DOHH2 (cell line): ENCODE results near the gene RPS6KA2.

ENCODE experiments used
- H3F3A ChIP-seq: fragments of 200-600 bp; sonication (generic), shearing (Covaris generic); 2 replicates; pipeline ENCODE4 v1.6.0; 2016; ENCODE audit warnings: antibody characterized with exemption, mild to moderate bottlenecking; ENCODE audit not compliant: control insufficient read depth, insufficient read depth
- H3K27ac ChIP-seq: fragments of 200-600 bp; sonication (generic); 2 replicates; pipeline ENCODE4 v1.5.1; 2014; ENCODE audit warnings: low read depth, mild to moderate bottlenecking, low read length, moderate library complexity
- H3K27me3 ChIP-seq: fragments of 200-600 bp; sonication (generic); 2 replicates; pipeline ENCODE4 v1.6.1; 2014; ENCODE audit warnings: mild to moderate bottlenecking, low read length, mixed read lengths; ENCODE audit not compliant: control insufficient read depth
- H3K36me3 ChIP-seq: fragments of 200-600 bp; sonication (generic); 2 replicates; pipeline ENCODE4 v1.6.1; 2014; ENCODE audit warnings: mild to moderate bottlenecking, low read length, moderate library complexity, mixed read lengths; ENCODE audit not compliant: control insufficient read depth
- H3K4me1 ChIP-seq: fragments of 200-600 bp; sonication (generic); 2 replicates; pipeline ENCODE4 v1.6.1; 2014; ENCODE audit warnings: mild to moderate bottlenecking, low read length, mixed read lengths; ENCODE audit not compliant: control insufficient read depth
- H3K4me2 ChIP-seq: fragments of 200-600 bp; sonication (generic); 2 replicates; pipeline ENCODE4 v1.6.0; 2014; ENCODE audit warnings: mild to moderate bottlenecking, low read length, moderate library complexity
- H3K4me3 ChIP-seq: fragments of 200-600 bp; sonication (generic); 2 replicates; pipeline ENCODE4 v1.5.1; 2014; ENCODE audit warnings: mild to moderate bottlenecking, low read length, mixed read lengths
- H3K79me2 ChIP-seq: fragments of 200-600 bp; sonication (generic); 2 replicates; pipeline ENCODE4 v1.6.1; 2014; ENCODE audit warnings: mild to moderate bottlenecking, low read length, mixed read lengths; ENCODE audit not compliant: control insufficient read depth
- H3K9me2 ChIP-seq: fragments of 200-600 bp; sonication (generic); replicated peaks from 2 replicates; pipeline ENCODE4 v1.6.1; 2014; ENCODE audit warnings: mild to moderate bottlenecking, low read length, mixed read lengths; ENCODE audit not compliant: control insufficient read depth
- H3K9me3 ChIP-seq: fragments of 200-600 bp; sonication (generic); 2 replicates; pipeline ENCODE4 v1.6.1; 2014; ENCODE audit warnings: antibody characterized with exemption, low read length, mixed read lengths; ENCODE audit not compliant: control insufficient read depth, insufficient read depth
- H4K20me1 ChIP-seq: fragments of 200-600 bp; sonication (generic); 2 replicates; pipeline ENCODE4 v1.6.0; 2014; ENCODE audit warnings: low read depth, mild to moderate bottlenecking, antibody characterized with exemption, low read length, moderate library complexity; ENCODE audit not compliant: control insufficient read depth, insufficient read depth
- CTCF ChIP-seq: fragments of 200-600 bp; sonication (generic); IDR thresholded peaks from one replicate; pipeline ENCODE4 v1.5.1; 2014; ENCODE audit warnings: antibody characterized with exemption, mild to moderate bottlenecking, low read depth, low read length; ENCODE audit not compliant: poor library complexity, severe bottlenecking
- EZH2phosphoT487 ChIP-seq: fragments of 200-600 bp; sonication (generic); IDR thresholded peaks from 2 replicates; pipeline ENCODE4 v1.6.1; 2017; ENCODE audit warnings: borderline replicate concordance, mild to moderate bottlenecking, antibody characterized with exemption, low read length, moderate library complexity, mixed read lengths

The RPS6KA2 gene

GRCh38 chr6:166637812-166638572 lies 10.9 kb upstream of the RPS6KA2 start:
- H3K36me3 ChIP-seq, result no peaks in the 10 kb centered on the region
- peaks cover 27% of the 10 kb centered on the region for H3K27me3 ChIP-seq
- no peaks in the 10 kb centered on the region for H3F3A ChIP-seq
- no peaks in the 10 kb centered on the region for H3K4me1 ChIP-seq
- no peak overlapping the region for H3K4me2 ChIP-seq
- H3K4me3 ChIP-seq, result no peak overlapping the region
- H3K79me2 ChIP-seq, result no peaks in the 10 kb centered on the region
- no peaks in the 10 kb centered on the region for H4K20me1 ChIP-seq
- no peak for TF ChIP-seq CTCF
- TF ChIP-seq EZH2phosphoT487, result no peak
- H3K9me2 ChIP-seq, result no peaks in the 10 kb centered on the region
- H3K9me3 ChIP-seq, result no peaks in the 10 kb centered on the region
- H3K27ac ChIP-seq, result no peak overlapping the region

- no peaks in the 10 kb centered on the region for H3K9me2 ChIP-seq
- H3K4me3 ChIP-seq, result no peak overlapping the region
- H3K4me1 ChIP-seq, result no peaks in the 10 kb centered on the region
- H3F3A ChIP-seq, result no peaks in the 10 kb centered on the region
- no peaks in the 10 kb centered on the region for H3K79me2 ChIP-seq
- no peak overlapping the region for H3K4me2 ChIP-seq
- peaks cover 20% of the 10 kb centered on the region for H3K27me3 ChIP-seq
- TF ChIP-seq EZH2phosphoT487 (no peak), CTCF (no peak)
- H3K27ac ChIP-seq, result no peak overlapping the region
- H4K20me1 ChIP-seq, result no peaks in the 10 kb centered on the region
- no peaks in the 10 kb centered on the region for H3K36me3 ChIP-seq
- no peaks in the 10 kb centered on the region for H3K9me3 ChIP-seq
Observed at GRCh38 chr6:166636934-166637333, 9.9 kb upstream of the RPS6KA2 start.

- no peaks in the 10 kb centered on the region for H3K9me3 ChIP-seq
- no peak overlapping the region for H3K4me3 ChIP-seq
- no peak overlapping the region for H3K27ac ChIP-seq
- TF ChIP-seq CTCF (no peak), EZH2phosphoT487 (no peak)
- no peaks in the 10 kb centered on the region for H3K4me1 ChIP-seq
- no peak overlapping the region for H3K4me2 ChIP-seq
- H3K9me2 ChIP-seq, result no peaks in the 10 kb centered on the region
- no peaks in the 10 kb centered on the region for H3K79me2 ChIP-seq
- no peaks in the 10 kb centered on the region for H4K20me1 ChIP-seq
- H3K27me3 ChIP-seq, result peaks cover 22% of the 10 kb centered on the region
- no peaks in the 10 kb centered on the region for H3F3A ChIP-seq
- no peaks in the 10 kb centered on the region for H3K36me3 ChIP-seq
Observed at GRCh38 chr6:166636191-166636933, 9.3 kb upstream of the RPS6KA2 start.
